WERI-Rb-1 (cell line): ENCODE results near the gene TSHZ2.

Experiments
- DNase-seq: peaks from one replicate; pipeline ENCODE4 v3.0.0-alpha.2; 2020
- H3K27ac ChIP-seq: fragments of 250-450 bp; sonication (Bioruptor Pico); 2 replicates; pipeline ENCODE4 v1.5.1; 2020; ENCODE audit warnings: mild to moderate bottlenecking, moderate library complexity
- H3K27me3 ChIP-seq: fragments of 250-450 bp; sonication (Bioruptor Pico); 2 replicates; pipeline ENCODE4 v1.5.1; 2021; ENCODE audit warnings: mild to moderate bottlenecking, low read depth, moderate library complexity; ENCODE audit not compliant: insufficient read depth, severe bottlenecking
- H3K36me3 ChIP-seq: fragments of 250-450 bp; sonication (Bioruptor Pico); 2 replicates; pipeline ENCODE4 v1.5.1; 2020; ENCODE audit warnings: mild to moderate bottlenecking, moderate library complexity
- H3K4me3 ChIP-seq: 2 replicates; pipeline ENCODE4 v1.5.1; 2011; ENCODE audit warnings: low read depth, mild to moderate bottlenecking, control low read depth, low read length
- H3K9me3 ChIP-seq: fragments of 250-450 bp; sonication (Bioruptor Pico); 2 replicates; pipeline ENCODE4 v1.5.1; 2021; ENCODE audit warnings: mild to moderate bottlenecking, moderate library complexity; ENCODE audit not compliant: severe bottlenecking
- CTCF ChIP-seq: IDR thresholded peaks from 2 replicates; pipeline ENCODE4 v1.5.1; 2011; ENCODE audit warnings: low read depth, mild to moderate bottlenecking, control low read depth, inconsistent platforms, low read length

Gene TSHZ2

GRCh38 chr20:53103124-53103523 lies 131.0 kb downstream of the TSHZ2 start:
- H3K27ac ChIP-seq, result no peak overlapping the region
- no peaks in the 10 kb centered on the region for H3K27me3 ChIP-seq
- no peaks in the 10 kb centered on the region for H3K36me3 ChIP-seq
- H3K9me3 ChIP-seq, result no peaks in the 10 kb centered on the region
- no peak for DNase-seq
- no peak for TF ChIP-seq CTCF
- H3K4me3 ChIP-seq, result no peak overlapping the region

DNA sequence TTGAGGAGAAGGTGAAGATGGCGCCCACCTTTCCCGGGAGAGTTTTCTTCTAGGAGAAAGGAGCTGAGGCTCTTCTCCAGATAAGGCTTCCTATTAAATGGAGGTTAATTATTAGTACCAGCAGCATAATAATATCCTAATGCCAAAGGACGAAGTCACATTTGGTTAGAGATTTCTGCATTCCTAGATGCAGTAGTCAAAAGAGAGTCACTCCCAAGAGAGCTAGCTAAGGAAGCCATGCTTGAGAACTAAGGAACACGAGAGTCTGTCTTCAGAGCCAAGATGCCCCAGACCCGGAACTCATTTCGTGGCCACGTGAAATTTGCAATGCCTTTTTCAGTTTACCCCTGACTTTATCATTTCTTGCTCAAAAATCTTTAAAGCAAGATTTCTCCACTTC lies 132.7 kb downstream of the TSHZ2 start:
- Histone ChIP-seq H3K27ac (no peak overlapping the region), H3K9me3 (no peaks in the 10 kb centered on the region), H3K4me3 (no peak overlapping the region), H3K36me3 (no peaks in the 10 kb centered on the region), H3K27me3 (no peaks in the 10 kb centered on the region)
- TF ChIP-seq CTCF, result no peak
- DNase-seq, result no peak

DNA sequence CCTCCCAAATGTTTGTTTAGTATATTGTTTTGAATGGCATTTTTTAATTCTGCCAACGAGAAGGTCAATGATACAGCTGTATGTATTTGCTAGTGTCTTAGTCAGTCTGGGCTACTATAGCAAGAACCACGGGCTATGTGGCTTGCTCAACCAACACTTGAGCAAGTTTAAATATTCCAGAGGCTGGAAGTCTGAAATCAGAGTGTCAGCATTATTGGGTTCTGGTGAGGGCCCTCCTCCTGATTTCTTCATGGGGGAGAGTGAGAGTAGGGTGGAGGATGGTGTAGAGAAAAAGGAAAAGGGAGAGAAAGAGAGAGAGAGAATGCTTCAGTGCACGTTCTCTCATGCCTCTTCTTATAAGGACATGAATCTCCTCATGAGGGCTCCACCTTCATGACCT lies 144.6 kb downstream of the TSHZ2 start:
- no peak overlapping the region for H3K27ac ChIP-seq
- H3K4me3 ChIP-seq, result no peak overlapping the region
- no peak for TF ChIP-seq CTCF
- DNase-seq, result no peak
- no peaks in the 10 kb centered on the region for H3K36me3 ChIP-seq
- H3K9me3 ChIP-seq, result no peaks in the 10 kb centered on the region
- H3K27me3 ChIP-seq, result no peaks in the 10 kb centered on the region

DNA sequence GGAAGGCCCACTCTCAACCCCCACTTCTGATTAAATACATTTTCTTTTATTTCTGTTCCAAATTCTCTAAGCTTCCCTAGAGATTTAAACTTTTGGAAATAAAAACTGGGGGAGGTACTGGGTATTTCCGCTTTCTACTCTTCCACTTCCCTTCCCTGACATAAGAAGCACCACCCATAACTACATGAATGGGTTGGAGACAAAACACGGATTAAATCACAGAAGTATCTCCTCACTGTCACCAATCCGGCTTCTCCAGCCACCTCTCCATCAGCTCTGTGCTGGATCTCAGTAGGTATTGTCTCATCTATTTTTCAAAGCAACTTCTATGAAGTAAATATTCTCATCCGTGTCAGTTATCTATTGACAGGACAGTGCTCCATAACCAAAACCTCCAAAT lies 150.7 kb downstream of the TSHZ2 start:
- H3K27me3 ChIP-seq, result peaks cover 6% of the 10 kb centered on the region
- H3K9me3 ChIP-seq, result no peaks in the 10 kb centered on the region
- no peak overlapping the region for H3K4me3 ChIP-seq
- TF ChIP-seq CTCF, result no peak
- H3K36me3 ChIP-seq, result no peaks in the 10 kb centered on the region
- H3K27ac ChIP-seq, result no peak overlapping the region
- no peak for DNase-seq

DNA sequence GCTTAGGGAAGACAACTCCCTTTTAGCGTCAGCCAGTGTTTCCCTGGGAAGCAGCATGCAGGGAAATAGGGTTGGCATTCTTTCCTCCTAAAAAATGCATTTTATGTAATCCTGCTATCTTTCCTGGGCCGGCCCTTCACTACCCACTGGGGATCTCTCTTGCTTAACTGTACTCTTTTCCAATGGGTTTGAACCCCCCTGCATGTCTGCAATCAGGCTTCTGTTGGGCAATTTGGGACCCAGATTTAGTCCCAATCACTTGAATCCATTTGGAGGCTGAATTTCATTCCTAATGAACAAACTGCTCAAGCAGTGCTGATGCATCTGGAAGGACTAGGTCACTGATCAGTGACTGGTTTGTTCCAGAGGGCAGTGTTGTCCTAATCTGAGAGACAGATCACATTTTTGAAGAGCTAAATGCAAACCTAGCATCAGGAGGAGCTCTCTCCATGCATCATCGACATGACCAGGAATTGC lies 152.0 kb downstream of the TSHZ2 start:
- H3K36me3 ChIP-seq, result no peaks in the 10 kb centered on the region
- H3K27me3 ChIP-seq, result peaks cover 6% of the 10 kb centered on the region
- H3K9me3 ChIP-seq, result no peaks in the 10 kb centered on the region
- no peak overlapping the region for H3K27ac ChIP-seq
- no peak for DNase-seq
- no peak for TF ChIP-seq CTCF
- no peak overlapping the region for H3K4me3 ChIP-seq

- Histone ChIP-seq H3K4me3 (no peak overlapping the region), H3K9me3 (no peaks in the 10 kb centered on the region), H3K36me3 (no peaks in the 10 kb centered on the region), H3K27ac (no peak overlapping the region), H3K27me3 (peaks cover 6% of the 10 kb centered on the region)
- TF ChIP-seq CTCF, result no peak
- DNase-seq, result no peak
Observed at GRCh38 chr20:53124803-53125202, 152.6 kb downstream of the TSHZ2 start.
